ENCODE data around the gene TTC1. TPM values are rescaled to one million over a fixed set of nuclear protein-coding genes. Genes with fewer than 3 reads are reported as not detected.

Gene TTC1
- total RNA-seq, 1 donor from 2014 or later, result 65.4 TPM

DNA sequence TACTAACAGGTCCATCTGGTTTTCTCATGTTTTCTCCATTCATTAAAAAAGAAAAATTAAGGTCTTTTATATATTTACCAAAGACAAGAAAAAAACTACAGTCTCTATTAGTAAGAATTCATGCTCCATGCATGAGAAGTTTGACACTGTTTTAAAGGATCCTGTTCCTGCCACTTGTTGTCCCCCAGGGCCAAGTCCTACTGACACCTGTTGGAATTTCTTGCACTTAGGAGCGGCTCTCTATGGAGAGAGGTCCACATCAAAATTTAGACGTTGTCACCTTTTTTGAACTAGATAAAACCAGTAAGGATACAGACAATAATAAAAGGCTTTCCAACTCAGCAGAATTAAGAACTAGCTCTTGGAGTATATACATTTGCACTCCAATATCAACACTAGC lies 68.1 kb downstream of the TTC1 start:
- H3K36me3 ChIP-seq (ENCODE audit: control insufficient read depth, insufficient read depth, low read length), result no peaks in the 10 kb centered on the region
- H3K27me3 ChIP-seq (ENCODE audit: control insufficient read depth, insufficient read depth, low read length), result no peaks in the 10 kb centered on the region
- TF ChIP-seq, protein P1, sequence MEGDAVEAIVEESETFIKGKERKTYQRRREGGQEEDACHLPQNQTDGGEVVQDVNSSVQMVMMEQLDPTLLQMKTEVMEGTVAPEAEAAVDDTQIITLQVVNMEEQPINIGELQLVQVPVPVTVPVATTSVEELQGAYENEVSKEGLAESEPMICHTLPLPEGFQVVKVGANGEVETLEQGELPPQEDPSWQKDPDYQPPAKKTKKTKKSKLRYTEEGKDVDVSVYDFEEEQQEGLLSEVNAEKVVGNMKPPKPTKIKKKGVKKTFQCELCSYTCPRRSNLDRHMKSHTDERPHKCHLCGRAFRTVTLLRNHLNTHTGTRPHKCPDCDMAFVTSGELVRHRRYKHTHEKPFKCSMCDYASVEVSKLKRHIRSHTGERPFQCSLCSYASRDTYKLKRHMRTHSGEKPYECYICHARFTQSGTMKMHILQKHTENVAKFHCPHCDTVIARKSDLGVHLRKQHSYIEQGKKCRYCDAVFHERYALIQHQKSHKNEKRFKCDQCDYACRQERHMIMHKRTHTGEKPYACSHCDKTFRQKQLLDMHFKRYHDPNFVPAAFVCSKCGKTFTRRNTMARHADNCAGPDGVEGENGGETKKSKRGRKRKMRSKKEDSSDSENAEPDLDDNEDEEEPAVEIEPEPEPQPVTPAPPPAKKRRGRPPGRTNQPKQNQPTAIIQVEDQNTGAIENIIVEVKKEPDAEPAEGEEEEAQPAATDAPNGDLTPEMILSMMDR (IDR thresholded peaks at IDR 0.05; ENCODE audit: insufficient read depth, low read length, poor library complexity, severe bottlenecking), result no peak
- H3K4me3 ChIP-seq (ENCODE audit: low read depth, low read length), result no peak overlapping the region
- no peak for DNase-seq (ENCODE audit: low read depth)

DNA sequence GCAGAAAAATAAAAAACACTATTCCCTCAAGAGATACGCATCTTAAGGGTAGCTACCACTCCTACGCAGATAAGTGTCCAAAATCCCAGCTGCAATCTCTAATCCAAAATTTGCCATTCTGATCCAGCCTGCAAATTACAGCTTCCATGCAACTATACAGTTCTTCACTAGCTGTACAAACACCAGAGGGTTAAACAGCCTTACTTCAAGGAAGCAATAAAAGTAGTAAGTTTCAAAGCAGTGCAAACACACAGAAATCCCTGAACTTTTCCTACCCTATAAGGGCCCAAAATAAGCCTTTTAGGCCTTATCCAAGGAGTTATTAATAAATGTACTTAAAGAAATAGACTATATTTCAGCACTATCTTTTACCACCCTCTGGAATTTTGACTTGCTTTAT lies 70.8 kb downstream of the TTC1 start:
- Histone ChIP-seq H3K27me3 (ENCODE audit: control insufficient read depth, insufficient read depth, low read length) (no peaks in the 10 kb centered on the region), H3K4me3 (ENCODE audit: low read depth, low read length) (no peak overlapping the region), H3K36me3 (ENCODE audit: control insufficient read depth, insufficient read depth, low read length) (no peaks in the 10 kb centered on the region)
- TF ChIP-seq, protein P1 (IDR thresholded peaks at IDR 0.05; ENCODE audit: insufficient read depth, low read length, poor library complexity, severe bottlenecking), result no peak
- no peak for DNase-seq (ENCODE audit: low read depth)

DNA sequence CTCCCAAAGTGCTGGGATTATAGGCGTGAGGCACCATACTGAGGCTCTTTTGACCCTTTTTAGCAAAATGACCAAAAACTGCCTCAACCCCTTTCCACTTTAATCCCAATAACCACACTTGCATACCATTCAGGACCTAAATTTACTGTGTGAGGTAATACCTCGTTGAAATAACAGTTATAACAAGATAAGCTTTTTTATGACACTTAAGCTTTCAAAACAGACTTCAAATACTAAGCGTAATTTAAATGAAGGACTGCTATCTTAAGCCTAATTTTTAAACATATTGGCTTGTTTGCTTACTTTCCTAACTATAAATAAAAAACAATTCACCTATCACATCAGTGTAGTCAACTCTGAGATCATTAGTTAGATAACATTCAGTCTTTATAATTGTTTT lies 72.6 kb downstream of the TTC1 start:
- TF ChIP-seq, protein P1 (IDR thresholded peaks at IDR 0.05; ENCODE audit: insufficient read depth, low read length, poor library complexity, severe bottlenecking), result no peak
- no peak for DNase-seq (ENCODE audit: low read depth)
- no peak overlapping the region for H3K4me3 ChIP-seq (ENCODE audit: low read depth, low read length)

DNA sequence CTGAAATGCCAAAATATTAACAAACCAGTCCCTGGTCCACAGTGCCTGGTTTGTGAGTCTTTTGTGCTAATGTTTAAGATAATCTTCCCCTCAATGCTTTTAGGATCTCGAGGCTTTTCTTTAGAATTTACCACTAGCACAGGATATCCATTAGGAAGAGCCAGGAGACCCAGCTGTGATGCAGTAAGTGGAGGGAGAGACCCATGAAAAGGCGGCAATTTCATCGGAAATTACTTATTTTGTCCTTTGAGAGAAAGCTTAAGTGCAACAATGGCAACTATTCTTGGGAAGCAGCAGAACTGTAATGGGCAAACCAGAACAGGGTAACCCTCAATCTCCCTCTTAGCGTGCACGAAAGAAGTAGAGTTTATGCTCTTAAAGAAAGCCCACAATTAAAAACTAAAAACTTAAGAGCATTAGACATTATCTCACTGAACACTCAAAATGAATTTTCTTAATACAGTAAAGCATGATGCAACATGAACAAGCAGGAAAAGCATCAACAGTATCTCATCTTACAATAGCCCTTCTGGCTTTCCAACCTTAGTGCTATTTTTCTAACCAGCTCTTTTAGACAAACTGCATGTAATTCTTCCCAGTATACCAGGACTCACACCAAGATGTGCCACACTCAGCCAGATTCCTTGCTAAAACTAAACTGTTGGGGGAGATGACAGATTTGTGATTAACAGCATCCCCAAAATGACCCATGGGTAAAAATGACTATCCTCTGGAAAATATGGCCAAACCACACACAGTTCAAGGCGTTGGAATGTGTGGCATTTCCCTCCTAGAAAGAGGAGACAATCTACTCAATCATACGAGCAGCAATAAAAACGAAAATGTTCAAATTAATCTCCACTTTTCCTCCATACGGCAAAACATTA lies 73.9 kb downstream of the TTC1 start:
- DNase-seq (ENCODE audit: low read depth), result no peak
- TF ChIP-seq, protein P1 (IDR thresholded peaks at IDR 0.05; ENCODE audit: insufficient read depth, low read length, poor library complexity, severe bottlenecking), result no peak
- H3K4me3 ChIP-seq (ENCODE audit: low read depth, low read length), result no peak overlapping the region
- no peaks in the 10 kb centered on the region for H3K36me3 ChIP-seq (ENCODE audit: control insufficient read depth, insufficient read depth, low read length)
- no peaks in the 10 kb centered on the region for H3K27me3 ChIP-seq (ENCODE audit: control insufficient read depth, insufficient read depth, low read length)

More for the DNA sequence above, 72.6 kb downstream of the TTC1 start:
- Histone ChIP-seq H3K27me3 (ENCODE audit: control insufficient read depth, insufficient read depth, low read length) (no peaks in the 10 kb centered on the region), H3K36me3 (ENCODE audit: control insufficient read depth, insufficient read depth, low read length) (no peaks in the 10 kb centered on the region)

DNA sequence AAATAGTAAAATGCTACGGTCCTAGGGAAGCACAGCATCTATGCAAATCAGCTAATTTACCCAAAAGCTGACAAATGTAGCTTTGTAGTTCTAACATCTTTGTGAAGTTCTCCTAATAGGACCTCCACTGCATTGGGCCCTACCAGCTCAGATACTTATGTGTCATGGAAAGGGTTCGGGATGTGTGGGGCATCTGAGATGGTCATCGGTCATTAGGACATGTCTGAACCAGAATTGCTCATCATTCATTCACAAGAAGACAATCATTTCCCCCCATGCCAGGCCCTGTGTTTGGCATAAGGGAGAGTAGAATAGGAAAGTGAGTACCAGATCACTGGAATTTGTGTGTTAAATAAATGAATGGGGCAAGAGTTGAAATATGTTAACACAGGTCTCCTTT lies 74.6 kb downstream of the TTC1 start:
- no peak for DNase-seq (ENCODE audit: low read depth)
- no peak overlapping the region for H3K4me3 ChIP-seq (ENCODE audit: low read depth, low read length)
- H3K27me3 ChIP-seq (ENCODE audit: control insufficient read depth, insufficient read depth, low read length), result no peaks in the 10 kb centered on the region
- H3K36me3 ChIP-seq (ENCODE audit: control insufficient read depth, insufficient read depth, low read length), result no peaks in the 10 kb centered on the region
- TF ChIP-seq, protein P1 (IDR thresholded peaks at IDR 0.05; ENCODE audit: insufficient read depth, low read length, poor library complexity, severe bottlenecking), result no peak

DNA sequence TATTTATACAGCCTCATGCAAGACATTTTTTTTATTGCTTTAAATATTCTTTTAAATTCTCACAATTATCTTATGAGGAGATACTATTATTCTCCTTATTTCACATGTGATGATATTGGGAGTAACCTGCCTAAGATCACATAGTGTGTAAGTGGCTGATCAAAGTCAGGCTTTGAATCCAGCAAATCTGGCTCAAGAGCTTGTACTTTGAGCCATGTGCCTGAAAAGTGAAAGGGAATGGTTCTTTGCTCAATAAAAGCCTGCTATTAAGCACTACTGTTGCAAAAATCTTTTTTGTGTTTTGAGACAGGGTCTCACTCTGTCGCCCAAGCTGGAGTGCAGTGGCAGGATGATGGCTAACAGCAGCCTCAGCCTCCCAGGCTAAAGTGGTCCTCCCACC lies 75.2 kb downstream of the TTC1 start:
- H3K4me3 ChIP-seq (ENCODE audit: low read depth, low read length), result no peak overlapping the region
- TF ChIP-seq, protein P1 (IDR thresholded peaks at IDR 0.05; ENCODE audit: insufficient read depth, low read length, poor library complexity, severe bottlenecking), result no peak
- no peaks in the 10 kb centered on the region for H3K27me3 ChIP-seq (ENCODE audit: control insufficient read depth, insufficient read depth, low read length)
- DNase-seq (ENCODE audit: low read depth), result no peak
- H3K36me3 ChIP-seq (ENCODE audit: control insufficient read depth, insufficient read depth, low read length), result no peaks in the 10 kb centered on the region
